ENCODE measurements around the gene COL5A1.
"Not testable (repeated sequence)": the region's sequence is repeated elsewhere in the genome, so short reads cannot be mapped to it uniquely, and the experiment has no call there.

Gene COL5A1

GRCh38 chr9:134658378-134658955, 16.9 kb downstream of the COL5A1 start:
- no peak for DNase-seq

GRCh38 chr9:134659688-134660131, 18.1 kb downstream of the COL5A1 start:
- no peak for DNase-seq

- DNase-seq: no peak
Measured at GRCh38 chr9:134660407-134660806, 18.8 kb downstream of the COL5A1 start.

GRCh38 chr9:134661299-134661698, 19.7 kb downstream of the COL5A1 start:
- no peak for DNase-seq

GRCh38 chr9:134661791-134662142, 20.2 kb downstream of the COL5A1 start:
- DNase-seq: no peak

GRCh38 chr9:134662143-134662876, 20.7 kb downstream of the COL5A1 start:
- DNase-seq: no peak

- DNase-seq: no peak
Measured at GRCh38 chr9:134663084-134663483, 21.5 kb downstream of the COL5A1 start.

- no peak for DNase-seq
Measured at GRCh38 chr9:134663753-134664415, 22.3 kb downstream of the COL5A1 start.

GRCh38 chr9:134664446-134664845, 22.8 kb downstream of the COL5A1 start:
- no peak for DNase-seq

GRCh38 chr9:134666208-134666607, 24.6 kb downstream of the COL5A1 start:
- no peak for DNase-seq

GRCh38 chr9:134666831-134667230, 25.2 kb downstream of the COL5A1 start:
- no peak for DNase-seq

GRCh38 chr9:134668977-134669376, 27.4 kb downstream of the COL5A1 start:
- DNase-seq: not testable (repeated sequence)

- DNase-seq: no peak
Measured at GRCh38 chr9:134669399-134669955, 27.9 kb downstream of the COL5A1 start.

- no peak for DNase-seq
Measured at GRCh38 chr9:134670042-134670525, 28.5 kb downstream of the COL5A1 start.

- DNase-seq: no peak
Measured at GRCh38 chr9:134670851-134671281, 29.3 kb downstream of the COL5A1 start.

GRCh38 chr9:134671341-134672113, 29.9 kb downstream of the COL5A1 start:
- DNase-seq: no peak

- DNase-seq: no peak
Measured at GRCh38 chr9:134676361-134676760, 34.8 kb downstream of the COL5A1 start.

- DNase-seq: no peak
Measured at GRCh38 chr9:134676886-134677285, 35.3 kb downstream of the COL5A1 start.

GRCh38 chr9:134677743-134678142, 36.1 kb downstream of the COL5A1 start:
- DNase-seq: no peak

- no peak for DNase-seq
Measured at GRCh38 chr9:134678206-134678605, 36.6 kb downstream of the COL5A1 start.

GRCh38 chr9:134678666-134679443, 37.3 kb downstream of the COL5A1 start:
- DNase-seq: no peak

All from CD4-positive, alpha-beta T cell treated with Interferon alpha-2 for 1 hour (primary cell).